GM18870 (cell line): Measurements from ENCODE around the gene DENND1A.

ENCODE experiments used
- ATAC-seq: cut with Tn5 transposase; IDR thresholded peaks from one replicate; pipeline ENCODE4 v1.9.1; 2021; ENCODE audit warnings: moderate library complexity; ENCODE audit not compliant: unreplicated experiment

Gene DENND1A

GRCh38 chr9:123630233-123630632 lies 299.7 kb downstream of the DENND1A start:
- no peak for ATAC-seq

GRCh38 chr9:123629531-123629930 lies 300.4 kb downstream of the DENND1A start:
- no peak for ATAC-seq

- no peak for ATAC-seq
These were observed 307.1 kb downstream of the DENND1A start for GRCh38 chr9:123622711-123623241.

- no peak for ATAC-seq
These were observed 309.7 kb downstream of the DENND1A start for GRCh38 chr9:123620239-123620638.

- no peak for ATAC-seq
These were observed 311.8 kb downstream of the DENND1A start for GRCh38 chr9:123617952-123618678.

- ATAC-seq, result no peak
These were observed 312.6 kb downstream of the DENND1A start for GRCh38 chr9:123617286-123617685.

- no peak for ATAC-seq
These were observed 313.2 kb downstream of the DENND1A start for GRCh38 chr9:123616707-123617106.

- no peak for ATAC-seq
These were observed 314.5 kb downstream of the DENND1A start for GRCh38 chr9:123615381-123615780.

- ATAC-seq, result no peak
These were observed 315.3 kb downstream of the DENND1A start for GRCh38 chr9:123614306-123615263.

GRCh38 chr9:123611226-123611625 lies 318.7 kb downstream of the DENND1A start:
- ATAC-seq, result no peak

GRCh38 chr9:123609844-123610243 lies 320.1 kb downstream of the DENND1A start:
- no peak for ATAC-seq

GRCh38 chr9:123608104-123608503 lies 321.8 kb downstream of the DENND1A start:
- ATAC-seq, result peak; percentile 94

GRCh38 chr9:123607479-123607878 lies 322.4 kb downstream of the DENND1A start:
- no peak for ATAC-seq

GRCh38 chr9:123606141-123606540 lies 323.8 kb downstream of the DENND1A start:
- ATAC-seq, result no peak

- ATAC-seq, result no peak
These were observed 324.6 kb downstream of the DENND1A start for GRCh38 chr9:123605286-123605685.

- no peak for ATAC-seq
These were observed 325.1 kb downstream of the DENND1A start for GRCh38 chr9:123604861-123605260.

- no peak for ATAC-seq
These were observed 328.1 kb downstream of the DENND1A start for GRCh38 chr9:123601828-123602227.

GRCh38 chr9:123599781-123600180 lies 330.1 kb downstream of the DENND1A start:
- ATAC-seq, result no peak

GRCh38 chr9:123597876-123598556 lies 331.9 kb downstream of the DENND1A start:
- ATAC-seq, result no peak

- no peak for ATAC-seq
These were observed 332.9 kb downstream of the DENND1A start for GRCh38 chr9:123597048-123597447.

- no peak for ATAC-seq
These were observed 338.6 kb downstream of the DENND1A start for GRCh38 chr9:123591283-123591682.
